Measurements from ENCODE around the gene LYRM4.

Gene LYRM4

GRCh38 chr6:5116243-5116991 lies 144.3 kb downstream of the LYRM4 start:
- no peak for DNase-seq

GRCh38 chr6:5115168-5115567 lies 145.6 kb downstream of the LYRM4 start:
- no peak for DNase-seq

- DNase-seq, result no peak
These were observed 147.7 kb downstream of the LYRM4 start for GRCh38 chr6:5113096-5113495.

- DNase-seq, result no peak
These were observed 148.5 kb downstream of the LYRM4 start for GRCh38 chr6:5112066-5112799.

GRCh38 chr6:5111626-5112025 lies 149.1 kb downstream of the LYRM4 start:
- no peak for DNase-seq

DNA sequence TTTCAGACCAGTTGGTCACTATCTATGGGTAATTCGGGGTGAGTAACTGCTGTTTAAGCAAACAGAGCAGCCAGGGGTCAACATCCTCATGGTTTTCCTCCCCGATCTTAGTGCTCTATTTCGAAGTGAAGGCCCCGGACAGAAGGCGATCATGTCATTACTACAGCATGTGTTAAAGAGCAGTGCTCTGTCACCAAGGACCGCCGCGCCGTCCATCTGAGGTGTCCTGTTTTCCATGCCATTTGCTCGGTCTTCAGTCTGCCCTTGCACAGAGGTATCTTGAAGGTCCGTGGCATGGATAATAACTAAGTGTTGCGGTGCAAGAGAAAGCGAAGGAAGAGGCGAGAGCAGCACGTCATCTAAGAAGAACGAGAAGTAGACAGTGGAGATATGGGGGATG lies 150.5 kb downstream of the LYRM4 start:
- DNase-seq, result no peak

GRCh38 chr6:5109436-5109835 lies 151.3 kb downstream of the LYRM4 start:
- no peak for DNase-seq

DNA sequence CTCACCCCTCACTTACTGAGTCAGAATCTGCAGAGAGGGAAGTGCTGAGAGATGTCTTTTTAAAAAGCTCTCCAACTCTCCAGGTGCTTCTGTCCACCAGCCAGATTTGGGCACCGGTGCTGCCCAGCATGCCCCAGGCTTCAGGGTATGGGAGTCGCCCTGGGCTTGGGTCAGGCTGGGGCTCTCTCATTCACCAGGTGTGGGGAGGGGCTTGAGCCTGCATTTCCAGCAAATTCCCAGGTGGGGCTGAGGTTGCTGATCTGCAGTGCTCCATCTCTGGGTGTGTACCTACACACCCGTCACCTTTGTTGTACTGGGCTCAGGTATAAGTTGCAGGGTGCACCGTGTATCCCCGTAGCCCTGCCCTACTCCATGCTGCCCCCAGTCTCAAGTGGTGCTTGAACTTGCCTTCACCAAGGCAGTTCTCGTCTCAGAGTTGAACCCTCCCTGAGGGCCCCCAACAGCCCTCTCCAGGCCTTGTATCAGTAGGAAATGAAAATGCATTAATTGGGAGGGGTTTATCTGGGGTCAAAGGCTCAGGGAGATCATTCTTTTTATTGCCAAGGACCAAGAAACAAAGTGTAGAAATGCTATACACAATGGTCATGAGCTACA lies 152.1 kb downstream of the LYRM4 start:
- no peak for DNase-seq

DNA sequence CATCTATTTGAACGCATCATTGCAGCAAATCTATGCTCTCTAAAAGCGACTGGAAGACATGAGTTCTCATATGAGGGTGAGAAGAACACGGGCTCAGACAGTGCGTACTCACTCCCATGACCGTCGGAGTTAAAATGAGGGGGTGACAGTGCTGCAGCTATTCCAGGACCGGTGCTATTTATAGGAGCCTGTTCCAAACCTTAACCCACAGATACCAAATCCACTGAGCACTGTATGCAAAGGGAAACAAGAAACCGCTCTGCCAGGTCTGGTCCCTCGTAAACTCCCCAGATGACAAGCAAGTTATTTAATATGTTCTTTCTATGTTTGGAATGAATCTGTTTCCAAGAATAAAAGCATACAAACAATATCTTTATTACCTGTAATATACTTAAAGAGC lies 152.7 kb downstream of the LYRM4 start:
- no peak for DNase-seq

DNA sequence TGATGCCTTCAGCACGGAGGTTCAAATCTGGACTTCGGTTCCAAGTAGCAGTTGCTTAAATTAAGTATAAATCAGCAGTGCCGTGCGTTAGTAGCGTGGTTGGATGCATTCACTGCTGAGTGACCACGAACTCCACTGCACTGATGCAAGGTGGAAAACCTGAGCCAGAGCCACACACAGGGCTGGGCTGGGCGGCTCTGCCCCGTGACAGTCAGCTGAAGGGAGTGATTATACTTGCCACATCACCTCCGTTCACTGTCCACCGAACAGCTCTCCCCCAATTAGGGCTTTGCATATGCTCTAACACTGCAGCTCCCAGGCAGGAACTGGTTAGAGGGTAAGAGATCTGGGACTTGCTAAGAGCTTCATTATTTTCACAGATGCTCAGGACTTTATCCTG lies 153.4 kb downstream of the LYRM4 start:
- DNase-seq, result no peak

GRCh38 chr6:5105146-5105545 lies 155.6 kb downstream of the LYRM4 start:
- DNase-seq, result no peak

GRCh38 chr6:5104667-5105066 lies 156.1 kb downstream of the LYRM4 start:
- no peak for DNase-seq

DNA sequence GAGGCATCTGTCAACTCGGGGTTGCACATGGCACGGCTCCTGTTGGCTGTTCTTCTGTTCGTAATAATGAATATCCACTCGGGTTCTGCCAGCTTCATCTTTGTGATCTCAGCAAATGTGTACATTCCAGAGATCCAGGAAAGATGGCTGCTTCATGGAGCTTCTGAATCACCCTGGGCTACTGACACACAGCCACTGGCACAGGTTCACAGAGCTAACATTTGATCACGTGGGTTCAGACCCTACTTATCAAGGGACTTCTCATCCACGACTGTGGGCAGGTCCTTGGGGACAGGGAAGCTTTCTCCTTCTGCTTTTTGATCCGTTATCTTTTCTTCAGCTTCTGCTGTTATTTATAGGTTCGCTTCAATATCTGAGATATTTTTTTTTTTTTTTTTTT lies 157.5 kb downstream of the LYRM4 start:
- no peak for DNase-seq

DNA sequence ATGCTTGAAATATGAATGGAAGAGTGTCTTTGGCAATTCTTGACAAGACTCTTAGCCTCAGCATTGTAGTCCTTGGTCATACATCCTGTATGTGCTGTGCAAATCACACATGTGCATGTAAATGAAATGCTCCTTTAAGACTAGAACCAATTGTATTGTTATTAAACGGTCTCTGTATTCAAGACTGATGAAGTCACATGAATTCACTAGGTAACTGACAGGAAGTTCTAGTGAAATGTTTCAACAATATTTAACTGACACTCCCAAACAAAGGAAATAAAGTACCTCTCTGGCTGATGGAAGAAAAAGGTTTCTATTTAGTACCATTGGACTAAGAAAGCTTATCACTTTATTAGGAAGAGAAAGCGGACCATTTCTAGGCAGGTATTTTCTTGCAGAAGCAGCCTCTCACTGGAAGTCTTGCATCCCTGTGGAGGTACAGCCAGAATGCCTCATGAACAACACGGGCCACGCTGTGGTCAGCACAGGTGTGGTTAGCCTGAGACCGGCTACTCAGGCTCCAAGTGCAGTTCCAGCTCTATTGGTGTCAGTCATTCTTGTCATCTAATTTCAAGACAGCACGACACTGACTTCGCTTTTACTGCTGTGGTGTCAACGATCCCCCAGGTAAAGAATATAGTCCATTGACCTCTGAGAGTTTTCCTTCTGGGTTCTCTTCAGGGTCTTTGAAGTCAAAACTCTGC lies 158.3 kb downstream of the LYRM4 start:
- no peak for DNase-seq

DNA sequence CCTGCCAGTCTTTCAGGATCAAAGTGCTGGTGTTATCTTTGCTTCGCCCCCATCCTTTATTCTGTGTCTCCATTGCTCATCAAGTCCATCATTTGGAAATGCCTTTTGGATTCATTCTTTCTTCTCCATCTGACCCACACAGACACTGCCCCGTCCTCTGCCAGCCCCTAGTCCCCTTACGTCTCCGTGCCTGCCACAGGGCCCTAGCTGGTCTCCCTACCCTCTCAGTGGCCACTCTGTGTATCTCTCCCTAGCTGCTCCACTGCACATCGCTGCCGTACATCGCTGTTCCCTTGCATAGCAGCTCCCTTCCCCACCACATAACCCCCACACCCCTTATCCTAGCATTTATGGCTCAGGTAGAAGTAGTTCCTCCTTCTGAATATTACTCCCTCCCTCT lies 159.9 kb downstream of the LYRM4 start:
- no peak for DNase-seq

- no peak for DNase-seq
These were observed 161.2 kb downstream of the LYRM4 start for GRCh38 chr6:5099537-5099936.

- no peak for DNase-seq
These were observed 162.1 kb downstream of the LYRM4 start for GRCh38 chr6:5098501-5099270.

DNA sequence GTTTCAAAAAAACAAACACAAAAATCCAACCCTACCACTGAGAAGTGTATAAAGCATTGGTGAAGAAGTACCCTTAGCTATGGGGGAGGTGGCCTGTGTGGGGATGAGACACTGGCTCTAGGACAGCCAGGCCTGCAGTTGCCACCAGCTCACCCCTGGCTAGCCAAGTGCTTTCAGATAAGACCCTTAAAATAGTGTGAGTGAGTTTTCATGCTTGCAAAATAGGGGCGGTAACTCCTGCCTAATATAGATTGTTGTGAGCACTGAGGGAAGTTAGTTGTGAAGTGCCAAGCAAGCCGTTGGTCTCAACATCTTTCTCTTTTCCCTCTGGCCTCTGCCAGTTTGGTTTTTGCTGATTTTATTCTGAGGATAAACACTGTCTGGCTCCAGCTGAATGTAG lies 164.3 kb downstream of the LYRM4 start:
- no peak for DNase-seq

GRCh38 chr6:5095236-5095635 lies 165.5 kb downstream of the LYRM4 start:
- no peak for DNase-seq

DNA sequence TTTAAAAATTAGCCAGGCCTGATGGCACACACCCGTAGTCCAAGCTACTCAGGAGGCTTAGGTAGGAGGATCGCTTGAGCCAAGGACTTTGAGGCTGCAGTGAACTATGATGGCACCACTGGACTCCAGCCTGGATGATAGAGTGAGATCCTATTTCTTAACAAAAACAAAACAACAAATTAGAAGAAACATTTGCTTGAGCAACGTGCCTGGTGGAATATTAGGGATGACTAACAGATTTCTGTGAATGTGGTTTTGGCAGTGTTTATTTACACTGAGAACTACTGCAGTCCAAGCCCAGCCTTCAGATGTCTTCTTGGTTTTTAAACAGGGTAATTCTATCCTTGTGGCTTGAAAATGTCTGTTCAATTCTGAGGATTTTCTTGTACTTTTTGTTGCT lies 166.4 kb downstream of the LYRM4 start:
- DNase-seq, result no peak

- no peak for DNase-seq
These were observed 167.3 kb downstream of the LYRM4 start for GRCh38 chr6:5093231-5094015.
